GM19240 (cell line): ENCODE measurements around the gene CENATAC.
"Not testable (repeated sequence)": the region's sequence is repeated elsewhere in the genome, so short reads cannot be mapped to it uniquely, and the experiment has no call there.

Experiments used
- DNase-seq: peaks from one replicate; pipeline ENCODE4 v3.0.0; 2011; ENCODE audit warnings: low spot score; ENCODE audit not compliant: insufficient read length

The CENATAC gene

DNA sequence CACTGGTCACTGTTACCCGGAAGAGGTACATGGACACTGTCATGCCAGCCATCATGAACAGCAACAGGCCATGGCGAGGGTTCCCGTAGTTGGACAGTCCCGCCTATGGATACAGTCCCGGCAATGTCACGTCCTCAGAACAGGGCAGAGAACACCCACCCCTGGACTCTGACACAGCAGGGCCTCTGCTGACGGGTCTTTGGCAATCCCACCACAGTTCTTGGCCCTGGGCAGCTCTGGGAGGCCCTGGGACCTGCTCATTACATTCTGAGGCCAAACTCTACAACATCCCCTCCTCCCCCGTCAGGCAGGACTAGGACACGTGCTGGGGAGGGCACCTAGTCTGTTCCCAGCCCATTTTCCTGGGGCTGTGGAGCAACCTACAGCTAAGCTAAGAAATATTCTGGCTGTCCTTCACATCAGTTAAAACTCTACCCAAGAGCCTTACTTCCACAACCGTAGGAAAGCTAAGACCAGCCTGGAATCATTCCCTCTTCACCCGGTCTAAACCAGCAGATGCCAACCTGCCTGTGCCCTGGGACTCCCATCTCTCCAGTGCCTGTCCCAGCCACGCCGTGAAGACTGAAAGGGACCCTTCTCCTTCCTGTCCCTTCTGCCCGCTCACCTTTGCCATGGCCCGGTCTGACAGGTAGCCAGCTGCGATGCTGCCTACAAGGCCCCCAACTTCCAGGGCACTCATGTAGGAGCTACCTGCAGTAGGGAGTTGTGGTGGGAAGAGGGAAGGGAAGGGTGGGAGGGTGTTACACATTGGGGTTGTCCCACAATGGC, 28.2 kb downstream of the CENATAC start:
- no peak for DNase-seq

DNA sequence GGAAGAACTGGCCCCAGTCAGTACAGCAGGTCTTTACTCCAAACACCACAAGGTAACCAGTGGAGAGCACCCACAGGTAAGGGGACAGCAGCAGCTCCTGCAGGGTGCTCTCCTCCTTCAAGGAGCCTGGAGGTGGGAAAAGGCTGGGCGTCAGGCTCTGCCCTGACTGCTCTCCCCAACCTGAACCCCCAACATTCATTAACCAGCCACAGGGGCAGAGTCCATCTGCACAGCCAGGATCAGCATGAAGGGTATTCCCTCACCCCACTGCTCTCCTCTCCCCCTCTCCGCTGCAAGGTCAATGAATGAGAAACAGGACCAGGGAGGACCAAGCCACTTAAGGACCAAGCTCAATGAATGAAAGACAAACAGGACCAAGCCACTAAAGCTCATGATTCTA, 29.0 kb downstream of the CENATAC start:
- DNase-seq: no peak

DNA sequence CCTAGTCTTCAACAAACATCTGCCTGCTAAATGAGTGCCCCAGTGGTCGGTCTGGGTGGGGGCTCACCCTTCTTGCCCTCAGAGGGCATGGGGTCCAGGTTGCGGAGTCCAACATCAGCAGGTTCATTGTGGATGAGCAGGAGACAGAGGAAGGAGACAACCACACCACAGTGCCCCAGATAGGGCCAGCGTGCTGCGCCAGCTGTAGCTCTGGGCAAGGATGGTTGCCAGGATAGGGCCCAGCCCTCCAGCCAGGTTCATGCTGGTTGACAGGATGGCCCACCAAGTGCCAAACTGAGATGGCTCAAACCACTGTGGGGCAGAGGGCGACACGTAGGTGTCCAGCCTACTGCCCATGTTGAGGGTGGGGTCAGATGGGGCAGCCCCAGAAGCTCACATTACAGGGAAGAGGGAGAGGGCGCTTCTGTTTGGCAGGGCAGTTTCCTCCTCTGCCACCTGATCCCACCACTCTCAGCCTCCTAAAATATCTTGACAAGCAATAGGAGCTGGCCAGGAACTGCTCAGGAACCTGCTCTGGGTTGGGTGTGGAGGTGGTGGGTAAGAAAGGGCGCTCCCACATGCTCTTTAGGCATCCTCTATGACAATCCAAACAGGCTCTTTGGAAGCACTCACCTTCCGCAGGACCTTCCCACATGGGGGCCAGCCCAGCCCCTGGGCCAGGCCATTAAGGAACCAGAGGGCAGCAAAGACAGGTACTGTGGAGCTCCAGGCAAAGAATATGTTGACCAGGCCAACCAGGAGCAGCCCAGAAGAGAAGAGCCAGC, 29.8 kb downstream of the CENATAC start:
- no peak for DNase-seq

GRCh38 chr11:119028346-119029068, 30.6 kb downstream of the CENATAC start:
- DNase-seq: no peak

DNA sequence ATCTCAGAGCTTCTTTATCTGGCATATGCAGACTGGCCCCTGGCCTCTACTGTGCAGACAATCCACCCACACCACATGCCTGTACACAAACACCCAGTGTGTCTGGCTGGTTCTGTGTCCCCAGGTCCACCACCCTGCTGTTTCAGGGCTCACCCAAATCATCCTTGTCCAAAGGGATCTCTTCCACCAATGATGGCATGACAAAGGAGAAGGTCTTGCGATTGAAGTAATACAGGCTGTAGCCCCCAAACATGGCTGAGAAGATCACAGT, 31.1 kb downstream of the CENATAC start:
- no peak for DNase-seq

DNA sequence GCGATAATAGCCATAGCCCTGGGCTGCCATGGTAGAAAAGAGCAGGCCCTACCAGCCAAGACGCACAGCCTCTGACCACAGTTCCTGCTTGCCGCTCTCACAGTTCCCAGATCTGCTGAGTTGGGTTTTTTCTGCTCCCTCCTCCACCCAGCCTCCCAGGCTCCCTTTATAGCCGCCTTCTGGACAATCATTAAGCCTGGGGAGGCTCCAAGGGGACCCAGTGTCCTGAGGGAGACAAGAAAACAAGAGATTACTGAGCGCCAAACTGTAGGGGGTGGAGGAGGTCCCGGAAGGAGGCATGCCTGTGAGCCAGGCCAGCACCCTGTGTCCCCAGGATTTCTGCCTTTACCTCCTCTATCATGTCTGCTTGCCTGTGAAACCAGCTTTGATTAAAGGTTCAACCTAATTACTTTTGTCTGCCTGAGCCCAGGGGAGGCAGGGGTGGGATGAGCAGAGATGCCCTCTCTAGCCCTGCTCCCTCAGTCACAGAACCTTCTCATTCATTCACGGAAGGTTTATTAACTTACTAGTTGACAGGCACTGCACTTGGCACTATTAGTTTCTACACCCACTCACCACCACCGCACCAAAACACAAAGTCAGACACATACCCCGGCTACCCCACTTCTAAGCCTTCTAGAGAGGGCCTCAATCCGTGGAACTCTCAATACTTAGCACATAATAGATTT, 31.5 kb downstream of the CENATAC start:
- no peak for DNase-seq

DNA sequence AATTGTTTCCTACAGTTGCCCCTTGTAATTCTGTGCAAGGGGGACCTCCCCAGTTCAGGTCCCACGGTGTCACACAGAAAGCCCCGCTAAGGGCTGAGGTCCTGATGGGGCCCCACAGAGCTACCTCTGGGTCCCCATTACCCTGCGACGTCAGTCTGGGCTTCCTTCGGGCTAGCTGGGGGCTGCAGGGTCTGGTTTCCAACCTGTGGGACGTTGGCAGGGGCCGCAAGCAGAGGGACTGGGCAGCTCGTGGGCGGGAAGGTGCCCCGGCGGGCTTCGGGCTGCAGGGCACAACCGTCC, 32.0 kb downstream of the CENATAC start:
- DNase-seq: no peak

GRCh38 chr11:119030329-119031047, 32.5 kb downstream of the CENATAC start, which contains the start of gene SLC37A4:
Gene SLC37A4 (minus strand): TSS chr11:119030877.
- peak; percentile 91 for DNase-seq

DNA sequence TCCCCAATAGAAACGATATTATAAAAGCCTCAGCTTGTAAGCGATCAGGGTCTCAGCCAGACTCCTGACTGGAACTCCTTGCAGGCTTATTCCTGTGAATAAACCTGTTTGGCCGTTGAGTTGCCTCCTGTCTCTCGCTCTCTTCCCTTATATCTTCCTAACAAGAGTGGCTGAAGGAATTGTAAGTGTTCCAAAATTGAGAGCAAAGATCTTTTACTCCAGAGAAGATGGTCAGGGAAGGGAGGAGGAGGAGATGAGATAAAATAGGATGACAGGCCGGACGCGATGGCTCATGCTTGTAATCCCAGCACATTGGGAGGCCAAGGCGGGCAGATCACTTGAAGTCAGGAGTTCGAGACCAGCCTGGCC, 34.0 kb downstream of the CENATAC start:
- DNase-seq: no peak

DNA sequence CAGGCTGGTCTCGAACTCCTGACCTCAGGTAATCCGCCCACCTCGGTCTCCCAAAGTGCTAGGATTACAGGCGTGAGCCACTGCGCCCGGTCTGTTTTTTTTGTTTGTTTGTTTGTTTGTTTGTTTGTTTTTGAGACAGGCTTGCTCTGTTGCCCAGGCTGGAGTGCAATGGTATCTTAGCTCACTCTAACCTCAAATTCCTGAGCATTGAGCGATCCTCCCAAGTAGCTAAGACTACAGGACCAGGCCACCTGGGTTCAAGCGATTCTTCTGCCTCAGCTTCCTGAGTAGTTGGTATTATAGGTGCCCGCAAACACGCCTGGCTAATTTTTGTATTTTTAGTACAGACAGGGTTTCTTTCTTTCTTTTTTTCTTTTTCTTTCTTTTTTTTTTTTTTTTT, 35.5 kb downstream of the CENATAC start:
- DNase-seq: not testable (repeated sequence)

GRCh38 chr11:119034813-119035212, 36.9 kb downstream of the CENATAC start:
- no peak for DNase-seq

DNA sequence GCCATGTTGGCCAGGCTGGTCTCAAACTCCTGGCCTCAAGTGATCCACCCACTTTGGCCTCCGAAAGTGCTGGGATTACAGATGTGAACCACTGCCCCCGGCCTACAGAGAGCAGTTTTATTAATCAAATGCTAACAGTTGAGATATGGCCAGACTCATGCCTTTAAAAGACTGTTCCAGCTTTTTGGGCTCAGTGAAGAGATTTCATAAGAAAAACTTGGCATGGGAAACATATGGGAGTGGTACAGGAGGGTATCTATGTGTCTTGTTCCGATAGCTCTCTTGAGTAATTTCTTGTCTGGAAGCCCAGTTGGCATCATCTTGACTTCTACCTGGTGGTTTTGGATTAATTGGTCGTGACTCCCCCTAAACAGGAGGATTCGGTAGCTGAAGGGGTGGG, 40.9 kb downstream of the CENATAC start:
- no peak for DNase-seq

- not testable (repeated sequence) for DNase-seq
These were observed 41.5 kb downstream of the CENATAC start for GRCh38 chr11:119039471-119039870.

DNA sequence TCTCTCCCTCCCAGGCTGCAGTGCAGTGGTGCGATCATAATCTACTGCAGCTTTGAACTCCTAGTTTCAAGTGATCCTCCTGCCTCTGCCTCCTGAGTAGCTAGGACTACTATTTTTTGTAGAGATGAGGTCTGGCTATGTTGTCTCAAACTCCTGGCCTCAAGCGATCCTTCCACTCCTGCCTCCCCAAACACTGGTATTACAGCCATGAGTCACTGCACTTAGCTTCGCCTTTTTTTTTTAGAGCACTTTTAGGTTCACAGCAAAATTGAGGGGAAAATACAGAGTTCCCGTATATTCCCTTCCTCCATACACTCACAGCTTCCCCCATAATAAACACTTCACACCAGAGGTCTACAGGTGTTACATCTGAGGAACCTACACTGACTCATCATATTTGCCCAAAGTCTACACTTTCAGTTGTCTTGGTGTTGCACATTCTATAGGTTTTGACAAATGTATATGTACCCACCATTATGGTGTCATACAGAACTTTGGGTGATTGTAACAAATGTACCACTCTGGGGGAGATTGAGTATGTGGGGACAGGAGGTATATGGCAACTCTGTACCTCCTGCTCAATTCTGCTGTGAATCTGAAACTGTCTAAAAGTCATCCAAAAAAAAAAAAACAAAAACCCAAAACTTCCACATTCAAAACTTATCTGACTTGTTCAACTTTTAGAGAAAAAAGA, 44.0 kb downstream of the CENATAC start:
- no peak for DNase-seq

DNA sequence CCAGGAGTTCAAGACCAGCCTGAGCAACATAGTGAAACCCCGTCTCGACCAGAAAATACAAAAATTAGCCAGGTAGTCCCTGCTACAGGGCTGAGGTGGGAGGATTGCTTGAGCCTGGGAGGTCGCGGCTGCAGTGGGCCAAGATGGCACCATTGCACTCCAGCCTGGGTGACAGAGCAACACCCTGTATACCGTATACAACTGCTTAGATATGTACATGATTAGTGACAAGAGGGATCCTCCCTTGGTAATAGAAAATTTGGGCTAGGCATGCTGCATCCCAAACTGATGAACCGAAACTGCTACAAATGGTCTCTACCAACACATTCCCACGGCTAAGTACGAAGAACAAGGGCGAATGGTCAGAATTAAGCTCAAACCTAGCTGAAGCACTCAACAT, 45.0 kb downstream of the CENATAC start:
- DNase-seq: no peak

DNA sequence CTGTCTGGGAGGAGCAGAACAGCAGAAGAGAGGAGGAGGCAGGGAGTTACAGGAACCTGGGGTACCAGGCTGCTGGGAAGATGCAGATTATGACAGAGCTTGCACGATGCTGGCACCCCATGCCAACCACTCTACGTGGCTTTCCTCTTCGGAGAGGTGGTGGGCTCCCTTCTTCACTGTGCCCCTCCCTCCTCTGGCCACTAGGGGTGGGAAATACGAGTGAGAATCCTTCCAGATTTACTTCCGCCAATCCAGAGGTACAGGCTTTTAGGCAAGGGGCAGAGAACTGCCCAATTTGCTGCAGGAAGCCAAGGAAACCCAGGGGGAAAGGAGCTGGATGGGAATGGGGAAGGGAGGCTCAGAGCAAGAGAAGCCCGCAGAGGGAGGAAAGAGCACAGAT, 46.8 kb downstream of the CENATAC start:
- DNase-seq: no peak

DNA sequence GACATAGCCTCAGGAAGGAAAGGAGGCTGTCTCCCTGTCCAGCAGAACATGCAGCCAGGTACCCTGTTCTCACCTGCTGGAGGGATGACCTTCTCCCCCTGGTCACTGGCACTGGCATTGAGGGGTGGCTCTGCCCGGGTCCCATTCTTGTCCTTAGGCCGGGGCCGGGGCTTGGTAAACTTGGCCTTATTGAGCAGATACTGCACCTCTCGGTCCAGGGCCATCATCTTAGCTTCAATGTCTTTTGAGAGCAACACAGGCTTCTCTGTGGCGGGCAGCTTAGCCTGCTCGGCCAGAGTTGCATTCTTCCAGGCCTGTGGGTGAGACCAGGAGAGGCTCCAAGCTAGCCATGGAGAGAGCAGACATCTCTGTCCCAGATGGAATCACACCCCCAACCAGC, 48.6 kb downstream of the CENATAC start:
- DNase-seq: no peak

DNA sequence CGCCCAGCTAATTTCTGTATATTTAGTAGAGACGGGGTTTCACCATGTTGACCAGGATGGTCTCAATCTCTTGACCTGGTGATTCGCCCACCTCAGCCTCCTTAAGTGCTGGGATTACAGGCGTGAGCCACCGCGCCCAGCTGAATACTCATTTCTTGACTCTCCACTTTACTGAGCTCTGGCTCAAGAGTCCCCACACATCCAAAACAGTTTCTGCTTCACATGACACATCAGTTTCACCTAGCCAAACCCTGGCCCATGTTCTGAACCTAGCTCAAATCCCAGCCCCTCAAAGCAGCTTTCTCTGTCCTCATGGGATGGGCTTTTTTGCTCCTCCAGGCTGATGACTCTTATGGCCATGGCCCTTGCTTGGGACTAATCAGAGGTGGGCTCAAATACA, 49.3 kb downstream of the CENATAC start:
- DNase-seq: no peak

DNA sequence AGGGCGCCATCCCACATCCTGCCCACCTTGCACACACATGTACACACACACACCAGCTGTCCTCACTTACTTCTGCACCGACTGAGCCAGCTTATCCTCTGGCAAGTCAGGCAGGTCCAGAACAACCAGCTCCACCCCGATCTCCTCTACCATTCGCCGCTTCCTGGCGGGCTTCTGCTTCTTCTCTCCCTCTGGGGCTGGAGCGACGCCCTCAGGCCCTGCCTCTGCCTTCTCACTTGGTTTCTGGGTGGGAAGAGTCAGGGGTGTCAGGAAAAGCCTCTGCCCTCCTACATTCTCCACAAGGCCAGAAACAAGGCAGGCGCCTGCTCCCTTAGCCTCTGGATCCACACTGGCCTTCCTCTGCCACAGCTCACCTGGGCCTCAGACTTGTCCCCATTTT, 50.7 kb downstream of the CENATAC start:
- no peak for DNase-seq

DNA sequence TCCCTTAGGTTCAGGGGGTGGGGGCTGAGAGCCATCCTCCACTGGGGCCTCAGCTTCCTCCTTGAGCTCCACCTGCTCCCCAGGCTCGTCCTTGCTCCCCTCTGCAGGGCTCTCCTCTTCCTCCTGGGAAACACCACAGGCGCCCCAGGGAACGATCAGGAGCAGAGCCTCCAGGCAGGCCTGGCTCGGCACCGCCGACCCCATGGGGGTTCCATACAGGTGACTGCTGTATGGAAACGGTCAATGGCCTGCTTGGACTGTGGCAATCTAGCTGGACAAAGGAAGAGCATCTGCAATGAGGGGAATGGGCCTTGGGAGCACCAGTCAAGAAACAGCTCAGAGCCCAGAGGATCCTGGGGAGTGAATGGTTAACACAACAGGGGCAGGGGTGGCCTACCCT, 51.1 kb downstream of the CENATAC start:
- no peak for DNase-seq
